Muscle of arm (tissue), 12 donors: ENCODE measurements around the gene ARMC9. TPM values are rescaled to one million over a fixed set of nuclear protein-coding genes. Genes with fewer than 3 reads are reported as not detected.

Source experiments
- DNase-seq: peaks from one replicate; pipeline ENCODE4 v3.0.0-alpha.2; 2013
- polyA plus RNA-seq, 12 donors: library from polyadenylated mRNA; unstranded; fragments of 120-200 nt; gene quantifications; one replicate each; pipeline ENCODE4 v1.2.1, GENCODE V29; 2013; ENCODE audit not compliant: insufficient read length in 12 of 12

Gene ARMC9
- polyA plus RNA-seq, 12 donors: 3.3 to 10.0 (median 5.5) TPM; not detected in 1

- DNase-seq: no peak
These were observed 113.6 kb downstream of the ARMC9 start for GRCh38 chr2:231312066-231312465.

GRCh38 chr2:231315896-231316295 lies 117.5 kb downstream of the ARMC9 start:
- no peak for DNase-seq

GRCh38 chr2:231317579-231317978 lies 119.1 kb downstream of the ARMC9 start:
- no peak for DNase-seq

GRCh38 chr2:231318436-231318835 lies 120.0 kb downstream of the ARMC9 start:
- DNase-seq: no peak

GRCh38 chr2:231318954-231319353 lies 120.5 kb downstream of the ARMC9 start:
- no peak for DNase-seq

GRCh38 chr2:231319867-231320266 lies 121.4 kb downstream of the ARMC9 start:
- DNase-seq: no peak

GRCh38 chr2:231321021-231321420 lies 122.6 kb downstream of the ARMC9 start:
- no peak for DNase-seq

GRCh38 chr2:231321556-231322334 lies 123.3 kb downstream of the ARMC9 start:
- DNase-seq: no peak

GRCh38 chr2:231323316-231323715 lies 124.9 kb downstream of the ARMC9 start:
- DNase-seq: no peak

- no peak for DNase-seq
These were observed 127.4 kb downstream of the ARMC9 start for GRCh38 chr2:231325826-231326225.

- DNase-seq: no peak
These were observed 128.0 kb downstream of the ARMC9 start for GRCh38 chr2:231326404-231326803.

GRCh38 chr2:231330311-231330710 lies 131.9 kb downstream of the ARMC9 start:
- DNase-seq: no peak

- DNase-seq: no peak
These were observed 133.1 kb downstream of the ARMC9 start for GRCh38 chr2:231331533-231331932.

GRCh38 chr2:231332388-231332787 lies 134.0 kb downstream of the ARMC9 start:
- no peak for DNase-seq

- DNase-seq: no peak
These were observed 134.6 kb downstream of the ARMC9 start for GRCh38 chr2:231332872-231333500.

GRCh38 chr2:231334179-231334930 lies 135.9 kb downstream of the ARMC9 start:
- DNase-seq: no peak

- no peak for DNase-seq
These were observed 136.6 kb downstream of the ARMC9 start for GRCh38 chr2:231334981-231335380.

GRCh38 chr2:231335591-231335990 lies 137.2 kb downstream of the ARMC9 start:
- DNase-seq: no peak

GRCh38 chr2:231336236-231336635 lies 137.8 kb downstream of the ARMC9 start:
- DNase-seq: no peak

- no peak for DNase-seq
These were observed 138.3 kb downstream of the ARMC9 start for GRCh38 chr2:231336700-231337099.

GRCh38 chr2:231337807-231338759 lies 139.7 kb downstream of the ARMC9 start:
- no peak for DNase-seq

GRCh38 chr2:231339316-231339715 lies 140.9 kb downstream of the ARMC9 start:
- no peak for DNase-seq
